H1 (cell line): ENCODE results near the gene GTSF1L. TPM values are rescaled to one million over a fixed set of nuclear protein-coding genes. Genes with fewer than 3 reads are reported as not detected.

Experiments used
- CTCF ChIA-PET: fragments of 300-600 bp; sonication (Branson Sonifier 250); formaldehyde crosslinking; loops from one replicate; lab custom pipeline; 2021; ENCODE audit not compliant: partially characterized antibody; lab: Charles Lee
- POLR2A ChIA-PET: fragments of 300-600 bp; sonication (Branson Sonifier 250); formaldehyde crosslinking; loops from one replicate; lab custom pipeline; 2021; ENCODE audit warnings: inconsistent platforms; ENCODE audit not compliant: partially characterized antibody; lab: Charles Lee
- DNase-seq, 2 experiments: peaks; one replicate each; pipeline versions ENCODE4 v3.0.0 to v3.0.0-alpha.2; 2010 to 2022; ENCODE audit warnings: low spot score in 2 of 2, low read depth in 1 of 2, mixed read lengths in 1 of 2
- FAIRE-seq: peaks from 2 replicates; lab custom pipeline; 2011; peaks lifted over from hg19 to GRCh38; lab: Jason Lieb, UNC
- H2AFZ ChIP-seq: 2 replicates; pipeline ENCODE4 v1.8.1; 2012; ENCODE audit warnings: low read length, inconsistent platforms
- H2AK5ac ChIP-seq: 2 replicates; pipeline ENCODE4 v1.6.1; 2013; ENCODE audit warnings: low read depth, low read length
- H2BK120ac ChIP-seq: replicated peaks from 2 replicates; pipeline ENCODE3; 2013; ENCODE audit warnings: low read depth, low read length, inconsistent platforms
- H2BK12ac ChIP-seq: 2 replicates; pipeline ENCODE4 v1.6.1; 2013; ENCODE audit warnings: low read depth, low read length
- H2BK15ac ChIP-seq: 2 replicates; pipeline ENCODE4 v1.6.1; 2013; ENCODE audit warnings: low read length
- H2BK20ac ChIP-seq: 2 replicates; pipeline ENCODE4 v1.6.1; 2013; ENCODE audit warnings: low read length
- H2BK5ac ChIP-seq: 2 replicates; pipeline ENCODE4 v1.6.1; 2013; ENCODE audit warnings: low read depth, low read length
- H3K14ac ChIP-seq: 2 replicates; pipeline ENCODE4 v1.6.1; 2013; ENCODE audit warnings: inconsistent platforms; ENCODE audit not compliant: insufficient read length
- H3K18ac ChIP-seq: 2 replicates; pipeline ENCODE4 v1.6.1; 2013; ENCODE audit warnings: low read length; ENCODE audit errors: extremely low read depth
- H3K23ac ChIP-seq: 2 replicates; pipeline ENCODE4 v1.6.1; 2013; ENCODE audit warnings: inconsistent platforms; ENCODE audit not compliant: insufficient read length
- H3K23me2 ChIP-seq: 2 replicates; pipeline ENCODE4 v1.6.1; 2013; ENCODE audit warnings: low read depth, low read length
- H3K27ac ChIP-seq: 2 replicates; pipeline ENCODE4 v1.6.1; 2011; ENCODE audit warnings: low read depth, low read length, inconsistent platforms
- H3K27me3 ChIP-seq, 4 experiments: replicated peaks in 1 of 4; 1 replicate in 1 of 4; 2 replicates in 3 of 4; pipeline versions ENCODE4 v1.6.1 to v1.8.1; 2011 to 2013; ENCODE audit warnings: low read length in 3 of 4, mild to moderate bottlenecking in 3 of 4, inconsistent platforms in 2 of 4, mixed read lengths in 2 of 4, moderate library complexity in 1 of 4; ENCODE audit not compliant: control insufficient read depth in 3 of 4, insufficient read depth in 3 of 4; ENCODE audit errors: extremely low read depth in 1 of 4
- H3K36me3 ChIP-seq, 4 experiments: 2 replicates each; pipeline versions ENCODE4 v1.6.1 to v1.8.1; 2011 to 2013; ENCODE audit warnings: mild to moderate bottlenecking in 4 of 4, low read length in 3 of 4, moderate library complexity in 2 of 4, control low read depth in 1 of 4, inconsistent platforms in 1 of 4; ENCODE audit not compliant: insufficient read depth in 4 of 4, control insufficient read depth in 2 of 4
- H3K4ac ChIP-seq: replicated peaks from 2 replicates; pipeline ENCODE3; 2013; ENCODE audit warnings: low read length, low read depth, mixed read lengths, inconsistent platforms; ENCODE audit not compliant: insufficient read length
- H3K4me1 ChIP-seq, 4 experiments: replicated peaks in 1 of 4; 1 replicate in 1 of 4; 2 replicates in 3 of 4; pipeline versions ENCODE4 v1.6.1 to v1.8.1; 2011 to 2013; ENCODE audit warnings: low read length in 3 of 4, inconsistent platforms in 2 of 4, mixed read lengths in 1 of 4; ENCODE audit not compliant: insufficient read depth in 4 of 4, control insufficient read depth in 3 of 4
- H3K4me2 ChIP-seq, 2 experiments: 2 replicates each; pipeline versions ENCODE4 v1.6.1 to v1.8.1; 2011 to 2013; ENCODE audit warnings: low read depth in 2 of 2, low read length in 2 of 2, control low read depth in 1 of 2, inconsistent platforms in 1 of 2, mild to moderate bottlenecking in 1 of 2; ENCODE audit not compliant: insufficient read depth in 1 of 2
- H3K4me3 ChIP-seq, 4 experiments: fragments of 200-600, 300-600 bp in 1 of 4; sonication (generic), shearing (Covaris generic), sonication (Bioruptor Twin) in 1 of 4; 2 replicates each; pipeline versions ENCODE4 v1.5.1 to v1.8.1; 2011 to 2016; ENCODE audit warnings: low read length in 4 of 4, low read depth in 3 of 4, control low read depth in 2 of 4, inconsistent platforms in 2 of 4, mild to moderate bottlenecking in 2 of 4, mixed read lengths in 1 of 4, moderate library complexity in 1 of 4; ENCODE audit not compliant: insufficient read depth in 2 of 4; ENCODE audit errors: extremely low read depth in 1 of 4
- H3K56ac ChIP-seq: replicated peaks from 2 replicates; pipeline ENCODE3; 2013; ENCODE audit warnings: low read depth, mild to moderate bottlenecking, mixed read lengths, low read length, inconsistent platforms; ENCODE audit not compliant: insufficient read length
- H3K79me1 ChIP-seq: 2 replicates; pipeline ENCODE4 v1.6.1; 2013; ENCODE audit warnings: low read depth, low read length, control low read depth
- H3K79me2 ChIP-seq, 2 experiments: 2 replicates each; pipeline versions ENCODE4 v1.6.1 to v1.8.1; 2012 to 2013; ENCODE audit warnings: low read length in 2 of 2, mild to moderate bottlenecking in 2 of 2, inconsistent platforms in 1 of 2; ENCODE audit not compliant: insufficient read depth in 2 of 2, control insufficient read depth in 1 of 2
- H3K9ac ChIP-seq, 4 experiments: replicated peaks in 1 of 4; 1 replicate in 1 of 4; 2 replicates in 3 of 4; pipeline versions ENCODE4 v1.6.1 to v1.8.1; 2011 to 2013; ENCODE audit warnings: low read depth in 3 of 4, low read length in 3 of 4, control low read depth in 2 of 4, mild to moderate bottlenecking in 2 of 4, moderate library complexity in 2 of 4, inconsistent platforms in 1 of 4; ENCODE audit errors: extremely low read depth in 1 of 4
- H3K9me3 ChIP-seq, 2 experiments: 2 replicates each; pipeline versions ENCODE4 v1.6.1 to v1.8.1; 2012 to 2013; ENCODE audit warnings: mild to moderate bottlenecking in 2 of 2, moderate library complexity in 2 of 2, control low read depth in 1 of 2, inconsistent platforms in 1 of 2, low read depth in 1 of 2, low read length in 1 of 2, mixed read lengths in 1 of 2; ENCODE audit not compliant: insufficient read depth in 2 of 2
- H4K20me1 ChIP-seq, 2 experiments: replicated peaks in 1 of 2; 2 replicates each; pipeline versions ENCODE3 to v1.8.1; 2011 to 2013; ENCODE audit warnings: inconsistent platforms in 2 of 2, low read length in 2 of 2, mild to moderate bottlenecking in 1 of 2; ENCODE audit not compliant: insufficient read depth in 2 of 2, control insufficient read depth in 1 of 2
- H4K5ac ChIP-seq: 2 replicates; pipeline ENCODE4 v1.6.1; 2013; ENCODE audit warnings: low read length, low read depth, mixed read lengths, inconsistent platforms; ENCODE audit not compliant: insufficient read length
- H4K8ac ChIP-seq: 2 replicates; pipeline ENCODE4 v1.8.0; 2013; ENCODE audit warnings: mild to moderate bottlenecking, moderate library complexity, low read length, inconsistent platforms; ENCODE audit not compliant: insufficient read depth; ENCODE audit errors: extremely low read depth
- H4K91ac ChIP-seq: replicated peaks from 2 replicates; pipeline ENCODE3; 2013; ENCODE audit warnings: low read length, mixed read lengths, inconsistent platforms; ENCODE audit not compliant: insufficient read length
- ASH2L ChIP-seq: fragments of 200-600, 300-600 bp; sonication (generic); IDR thresholded peaks from one replicate; pipeline ENCODE4 v1.7.1; 2017; ENCODE audit warnings: low read length
- CREB1 ChIP-seq: IDR thresholded peaks from 2 replicates; pipeline ENCODE4 v1.6.1; 2012; ENCODE audit warnings: inconsistent platforms
- HDAC2 ChIP-seq, 2 experiments: fragments of 300-600 bp in 1 of 2; sonication (generic) in 1 of 2; IDR thresholded peaks; 2 replicates each; pipeline ENCODE4 v1.6.1; 2011 to 2012; ENCODE audit warnings: low read depth in 2 of 2, low read length in 2 of 2, mild to moderate bottlenecking in 2 of 2, moderate library complexity in 2 of 2, borderline replicate concordance in 1 of 2, inconsistent platforms in 1 of 2
- RAD21 ChIP-seq, 2 experiments: IDR thresholded peaks in 1 of 2; conservative IDR thresholded peaks in 1 of 2; 2 replicates each; pipeline ENCODE4 v1.6.1; 2011; ENCODE audit warnings: low read depth in 2 of 2, low read length in 2 of 2, improper control_type of control experiment in 1 of 2, inconsistent platforms in 1 of 2, mild to moderate bottlenecking in 1 of 2, moderate library complexity in 1 of 2
- SP1 ChIP-seq: IDR thresholded peaks from 2 replicates; pipeline ENCODE4 v1.6.1; 2011; ENCODE audit warnings: low read depth, low read length
- WGBS, 2 experiments: shearing (Covaris generic) in 1 of 2; methylation state at CpG; one replicate each; pipeline versions ENCODE4 v1.1.6 to v1.1.7; 2013 to 2015; ENCODE audit warnings: low lambda C conversion rate in 2 of 2, mixed read lengths in 2 of 2, inconsistent platforms in 1 of 2, low coverage in 1 of 2, missing lambda C conversion rate in 1 of 2; ENCODE audit not compliant: insufficient replicate concordance in 2 of 2, insufficient coverage in 1 of 2, insufficient read length in 1 of 2; ENCODE audit errors: extremely low coverage in 1 of 2, missing lambda C conversion rate in 1 of 2; 5-methylcytosine and 5-hydroxymethylcytosine counted together
- polyA plus RNA-seq, 7 experiments: library from polyadenylated mRNA; depleted of rRNA in 3 of 7; stranded (reverse) in 5 of 7; unstranded in 2 of 7; fragments of >200 nt in 5 of 7; fragments of 200-250 nt in 2 of 7; gene quantifications; 1 replicate in 5 of 7; 2 replicates in 1 of 7; 4 replicates in 1 of 7; pipeline versions ENCODE4 v1.2.1 to v1.2.3, GENCODE V29; 2011 to 2013; ENCODE audit warnings: missing spikeins in 2 of 7, mixed read lengths in 2 of 7
- total RNA-seq: library from RNA; stranded (reverse); fragmentation: NEBNext Ultra II Directional; extraction: Animal tissue kit (Norgen Biotek cat#: 25700); gene quantifications from 2 replicates; pipeline ENCODE4 v1.2.1, GENCODE V29; 2021

Gene GTSF1L
- total and polyA plus RNA-seq, 2 of the 8 experiments (the other 6 are each of a cell fraction or from before 2014, with no cell fraction given) = not detected

DNA sequence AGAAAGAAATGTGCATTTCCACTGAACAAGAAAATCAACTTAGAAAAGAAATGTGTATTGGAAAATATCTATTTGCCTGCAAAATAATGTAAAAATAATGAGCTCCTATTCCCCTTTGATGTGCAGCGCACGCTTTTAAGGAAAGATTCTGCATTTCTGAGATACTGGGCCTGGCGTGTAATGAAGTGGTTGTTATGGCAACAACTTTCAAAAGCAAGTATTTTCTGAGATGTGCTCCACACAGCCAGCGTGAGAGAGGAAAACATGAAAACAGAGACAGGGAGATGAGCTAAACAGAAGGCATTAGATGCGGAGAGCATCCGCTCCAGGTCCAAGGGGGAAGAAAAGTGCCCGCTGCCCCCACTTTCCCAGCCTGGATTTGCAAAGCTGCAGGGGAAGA, 39.1 kb upstream of the GTSF1L start:
- Histone ChIP-seq H2BK20ac (no peak overlapping the region), H2BK12ac (no peak overlapping the region), H3K23ac (no peak overlapping the region), H2BK120ac (no peak overlapping the region), H3K4me3 (no peak overlapping the region), H3K18ac (no peak overlapping the region), H4K5ac (no peak overlapping the region), H3K23me2 (peaks cover 4% of the 10 kb centered on the region; the same call in 1 of the 2 replicates), H2BK15ac (no peak overlapping the region), H3K27me3 (no peaks in the 10 kb centered on the region), H3K56ac (no peak overlapping the region), H3K36me3 (no peaks in the 10 kb centered on the region), H3K4ac (no peak overlapping the region), H3K79me1 (no peaks in the 10 kb centered on the region), H2BK5ac (no peak overlapping the region), H3K27ac (no peak overlapping the region), H4K20me1 (no peaks in the 10 kb centered on the region), H3K4me1 (no peaks in the 10 kb centered on the region; a peak in 1 of 7 replicates), H4K8ac (no peak overlapping the region), H3K79me2 (no peaks in the 10 kb centered on the region), H2AK5ac (no peak overlapping the region), H3K14ac (no peak overlapping the region), H3K9me3 (no peaks in the 10 kb centered on the region), H3K4me2 (no peak overlapping the region), H2AFZ (0 out of 2 replicates have a peak overlapping the region, but pooled peaks have one; percentile 15), H3K9ac (no peak overlapping the region), H4K91ac (no peak overlapping the region)
- POLR2A ChIA-PET = interaction anchor here (0.7 kb wide), 1 partner anchor 212 kb away, joined by 3 read pairs; no protein-coding TSS in a partner anchor
- WGBS, 2 experiments = 80% methylated on average over 7 of the region's 7 CpGs; no CpG with 5 or more reads in 1 of the 2 experiments
- no peak for FAIRE-seq
- no peak for TF ChIP-seq RAD21 (IDR thresholded peaks at IDR 0.05 in 1 of 2, conservative IDR thresholded peaks at IDR 0.05 in 1 of 2; ENCODE audit: low read depth in 2 of 2, low read length in 2 of 2)
- TF ChIP-seq CREB1 = no peak
- no peak for TF ChIP-seq HDAC2 (IDR thresholded peaks at IDR 0.05; ENCODE audit: borderline replicate concordance in 1 of 2, low read depth in 2 of 2, low read length in 2 of 2)
- TF ChIP-seq ASH2L = no peak
- TF ChIP-seq SP1 = no peak
- CTCF ChIA-PET = interaction anchor here (0.9 to 3.1 kb wide), 6 partner anchors 9 to 216 kb away, joined by 3 to 11 read pairs (median 3); no protein-coding TSS in a partner anchor
- no peak for DNase-seq
